Liver (tissue), 9 donors: ENCODE data around the gene CARMIL1. TPM values are rescaled to one million over a fixed set of nuclear protein-coding genes. Genes with fewer than 3 reads are reported as not detected.

ENCODE experiments used
- DNase-seq: peaks from one replicate; pipeline ENCODE4 v3.0.0-alpha.2; 2017; ENCODE audit warnings: low spot score
- H3K27ac ChIP-seq, 2 donors: one replicate each; pipeline ENCODE4 v1.7.0; 2013; ENCODE audit warnings: inconsistent platforms in 2 of 2, low read length in 2 of 2, control low read depth in 1 of 2, low read depth in 1 of 2, mild to moderate bottlenecking in 1 of 2
- H3K27me3 ChIP-seq, 4 donors: one replicate each; pipeline versions ENCODE4 v1.6.1 to v1.7.0; 2013; ENCODE audit warnings: low read length in 3 of 4, inconsistent platforms in 1 of 4, mild to moderate bottlenecking in 1 of 4, moderate library complexity in 1 of 4; ENCODE audit not compliant: control insufficient read depth in 4 of 4, insufficient read depth in 4 of 4
- H3K36me3 ChIP-seq, 4 donors: one replicate each; pipeline versions ENCODE4 v1.6.1 to v1.7.0; 2013; ENCODE audit warnings: low read length in 3 of 4, mild to moderate bottlenecking in 3 of 4, low read depth in 1 of 4, moderate library complexity in 1 of 4; ENCODE audit not compliant: control insufficient read depth in 4 of 4, insufficient read depth in 3 of 4
- H3K4me1 ChIP-seq, 4 donors: one replicate each; pipeline versions ENCODE4 v1.6.1 to v1.7.0; 2013; ENCODE audit warnings: low read length in 3 of 4, mild to moderate bottlenecking in 3 of 4, moderate library complexity in 1 of 4; ENCODE audit not compliant: control insufficient read depth in 4 of 4, insufficient read depth in 4 of 4
- H3K4me3 ChIP-seq, 3 donors: one replicate each; pipeline versions ENCODE4 v1.6.1 to v1.7.0; 2013; ENCODE audit warnings: low read length in 3 of 3, control low read depth in 1 of 3, low read depth in 1 of 3, mild to moderate bottlenecking in 1 of 3
- H3K9ac ChIP-seq, 2 donors: one replicate each; pipeline ENCODE4 v1.7.0; 2013; ENCODE audit warnings: low read length in 2 of 2, mild to moderate bottlenecking in 2 of 2, moderate library complexity in 2 of 2, control low read depth in 1 of 2, low read depth in 1 of 2
- H3K9me3 ChIP-seq, 4 donors: one replicate each; pipeline versions ENCODE4 v1.6.1 to v1.7.0; 2013; ENCODE audit warnings: low read length in 3 of 4; ENCODE audit not compliant: control insufficient read depth in 4 of 4
- CTCF ChIP-seq: fragments of 150-350 bp; IDR thresholded peaks from 2 replicates; pipeline ENCODE4 v1.5.1; 2017; ENCODE audit warnings: improper control_type of control experiment, low read depth, low read length; ENCODE audit not compliant: missing input control
- EGR1 ChIP-seq, 2 donors: IDR thresholded peaks; 2 replicates each; pipeline ENCODE4 v1.6.1; 2016 to 2018; ENCODE audit warnings: antibody characterized with exemption in 2 of 2, low read depth in 2 of 2
- FOXA1 ChIP-seq: IDR thresholded peaks from 2 replicates; pipeline ENCODE4 v1.6.1; 2016; ENCODE audit warnings: antibody characterized with exemption
- FOXA2 ChIP-seq: IDR thresholded peaks from 2 replicates; pipeline ENCODE4 v1.6.1; 2016; ENCODE audit warnings: antibody characterized with exemption
- GABPA ChIP-seq, 2 donors: IDR thresholded peaks in 1 of 2; conservative IDR thresholded peaks in 1 of 2; 2 replicates each; pipeline ENCODE4 v1.6.1; 2016; ENCODE audit warnings: antibody characterized with exemption in 2 of 2, mild to moderate bottlenecking in 1 of 2, moderate library complexity in 1 of 2
- HNF4A ChIP-seq, 2 donors: conservative IDR thresholded peaks; 2 replicates each; pipeline ENCODE4 v1.6.1; 2016; ENCODE audit warnings: antibody characterized with exemption in 2 of 2, mild to moderate bottlenecking in 2 of 2
- HNF4G ChIP-seq: IDR thresholded peaks from 2 replicates; pipeline ENCODE4 v1.6.1; 2016; ENCODE audit warnings: antibody characterized with exemption
- JUND ChIP-seq, 2 donors: IDR thresholded peaks; 2 replicates each; pipeline ENCODE4 v1.6.1; 2016; ENCODE audit warnings: antibody characterized with exemption in 2 of 2
- MAX ChIP-seq: IDR thresholded peaks from 2 replicates; pipeline ENCODE4 v1.6.1; 2016; ENCODE audit warnings: antibody characterized with exemption
- NR2F2 ChIP-seq: IDR thresholded peaks from 2 replicates; pipeline ENCODE4 v1.6.1; 2016; ENCODE audit warnings: antibody characterized with exemption
- RAD21 ChIP-seq, 2 donors: IDR thresholded peaks; 2 replicates each; pipeline ENCODE4 v1.6.1; 2016; ENCODE audit warnings: antibody characterized with exemption in 2 of 2, mild to moderate bottlenecking in 2 of 2
- RXRA ChIP-seq, 2 donors: IDR thresholded peaks; 2 replicates each; pipeline ENCODE4 v1.6.1; 2017 to 2018; ENCODE audit warnings: antibody characterized with exemption in 2 of 2, mild to moderate bottlenecking in 1 of 2
- SP1 ChIP-seq: IDR thresholded peaks from 2 replicates; pipeline ENCODE4 v1.6.1; 2018; ENCODE audit warnings: antibody characterized with exemption, mild to moderate bottlenecking
- TAF1 ChIP-seq: conservative IDR thresholded peaks from 2 replicates; pipeline ENCODE4 v1.6.1; 2016; ENCODE audit warnings: antibody characterized with exemption, mild to moderate bottlenecking
- YY1 ChIP-seq: IDR thresholded peaks from 2 replicates; pipeline ENCODE4 v1.6.1; 2016; ENCODE audit warnings: antibody characterized with exemption, mild to moderate bottlenecking
- ZBTB33 ChIP-seq: IDR thresholded peaks from 2 replicates; pipeline ENCODE4 v1.6.1; 2016; ENCODE audit warnings: antibody characterized with exemption
- WGBS: extraction: QIAGEN DNeasy Blood & Tissue Kit; methylation state at CpG from one replicate; pipeline ENCODE4 v1.1.7; 2013; 5-methylcytosine and 5-hydroxymethylcytosine counted together
- polyA plus RNA-seq, 2 donors: library from polyadenylated mRNA; stranded (reverse) in 1 of 2; unstranded in 1 of 2; fragments of 200-250 nt in 1 of 2; fragments of >200 nt in 1 of 2; fragmentation: Nextera tagmentation in 1 of 2; extraction: Ambion mirVana in 1 of 2; gene quantifications; one replicate each; pipeline versions ENCODE4 v1.2.1 to v1.2.3, GENCODE V29; 2013 to 2015
- total RNA-seq, 2 donors: library from RNA; depleted of rRNA; stranded (reverse); fragments of >200 nt; gene quantifications; one replicate each; pipeline ENCODE4 v1.2.3, GENCODE V29; 2014
- TF ChIP-seq, protein P1 (sequence below): IDR thresholded peaks from 2 replicates; pipeline ENCODE4 v1.6.1; 2016; ENCODE audit warnings: antibody characterized with exemption, mild to moderate bottlenecking
- TF ChIP-seq, protein P2 (sequence below): IDR thresholded peaks from 2 replicates; pipeline ENCODE4 v1.6.1; 2016; ENCODE audit warnings: antibody characterized with exemption
- donor health status: healthy.
- donor health status: healthy.
- donor health status: healthy.
- donor health status: healthy.
- donor health status: healthy.

The CARMIL1 gene
- total and polyA plus RNA-seq, 4 donors, result 1.4 to 9.5 (median 3.5) TPM

- Histone ChIP-seq H3K27ac (no peak overlapping the region), H3K27me3 (no peaks in the 10 kb centered on the region), H3K4me3 (no peak overlapping the region), H3K9me3 (no peaks in the 10 kb centered on the region), H3K4me1 (no peaks in the 10 kb centered on the region), H3K36me3 (no peaks in the 10 kb centered on the region), H3K9ac (no peak overlapping the region)
- no peak for TF ChIP-seq YY1
- no peak for TF ChIP-seq HNF4G
- no peak for TF ChIP-seq RAD21 (IDR thresholded peaks at IDR 0.05)
- TF ChIP-seq, protein P1, sequence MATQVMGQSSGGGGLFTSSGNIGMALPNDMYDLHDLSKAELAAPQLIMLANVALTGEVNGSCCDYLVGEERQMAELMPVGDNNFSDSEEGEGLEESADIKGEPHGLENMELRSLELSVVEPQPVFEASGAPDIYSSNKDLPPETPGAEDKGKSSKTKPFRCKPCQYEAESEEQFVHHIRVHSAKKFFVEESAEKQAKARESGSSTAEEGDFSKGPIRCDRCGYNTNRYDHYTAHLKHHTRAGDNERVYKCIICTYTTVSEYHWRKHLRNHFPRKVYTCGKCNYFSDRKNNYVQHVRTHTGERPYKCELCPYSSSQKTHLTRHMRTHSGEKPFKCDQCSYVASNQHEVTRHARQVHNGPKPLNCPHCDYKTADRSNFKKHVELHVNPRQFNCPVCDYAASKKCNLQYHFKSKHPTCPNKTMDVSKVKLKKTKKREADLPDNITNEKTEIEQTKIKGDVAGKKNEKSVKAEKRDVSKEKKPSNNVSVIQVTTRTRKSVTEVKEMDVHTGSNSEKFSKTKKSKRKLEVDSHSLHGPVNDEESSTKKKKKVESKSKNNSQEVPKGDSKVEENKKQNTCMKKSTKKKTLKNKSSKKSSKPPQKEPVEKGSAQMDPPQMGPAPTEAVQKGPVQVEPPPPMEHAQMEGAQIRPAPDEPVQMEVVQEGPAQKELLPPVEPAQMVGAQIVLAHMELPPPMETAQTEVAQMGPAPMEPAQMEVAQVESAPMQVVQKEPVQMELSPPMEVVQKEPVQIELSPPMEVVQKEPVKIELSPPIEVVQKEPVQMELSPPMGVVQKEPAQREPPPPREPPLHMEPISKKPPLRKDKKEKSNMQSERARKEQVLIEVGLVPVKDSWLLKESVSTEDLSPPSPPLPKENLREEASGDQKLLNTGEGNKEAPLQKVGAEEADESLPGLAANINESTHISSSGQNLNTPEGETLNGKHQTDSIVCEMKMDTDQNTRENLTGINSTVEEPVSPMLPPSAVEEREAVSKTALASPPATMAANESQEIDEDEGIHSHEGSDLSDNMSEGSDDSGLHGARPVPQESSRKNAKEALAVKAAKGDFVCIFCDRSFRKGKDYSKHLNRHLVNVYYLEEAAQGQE, result no peak
- no peak for TF ChIP-seq RXRA (IDR thresholded peaks at IDR 0.05)
- no peak for TF ChIP-seq FOXA1
- TF ChIP-seq, protein P2, sequence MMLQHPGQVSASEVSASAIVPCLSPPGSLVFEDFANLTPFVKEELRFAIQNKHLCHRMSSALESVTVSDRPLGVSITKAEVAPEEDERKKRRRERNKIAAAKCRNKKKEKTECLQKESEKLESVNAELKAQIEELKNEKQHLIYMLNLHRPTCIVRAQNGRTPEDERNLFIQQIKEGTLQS, result no peak
- no peak for TF ChIP-seq SP1
- no peak for TF ChIP-seq GABPA (IDR thresholded peaks at IDR 0.05 in 1 of 2, conservative IDR thresholded peaks at IDR 0.05 in 1 of 2)
- no peak for TF ChIP-seq ZBTB33
- TF ChIP-seq CTCF, result no peak
- no peak for TF ChIP-seq MAX
- WGBS, result 72% methylated on average over 1 of the region's 1 CpG
- DNase-seq, result no peak
Measured at GRCh38 chr6:25524542-25524941, 245.4 kb downstream of the CARMIL1 start.

DNA sequence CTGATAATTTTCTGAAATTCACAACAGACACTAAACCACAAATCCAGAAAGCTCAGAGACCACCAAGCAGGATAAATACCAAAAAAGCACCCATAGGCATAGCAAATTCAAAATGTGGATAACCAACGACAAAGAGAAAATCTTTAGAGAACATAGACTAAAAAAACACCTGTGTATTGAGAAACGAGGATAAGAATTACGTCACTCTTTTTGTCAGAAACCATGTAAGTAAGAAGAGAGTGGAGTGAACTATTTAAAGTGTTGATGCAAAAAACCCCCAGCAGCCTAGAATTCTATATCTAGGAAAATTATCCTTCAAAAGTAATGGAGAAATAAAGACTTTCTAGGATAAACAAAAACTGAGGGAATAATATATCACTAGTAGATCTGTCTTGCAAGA is 245.9 kb downstream of the CARMIL1 start:
- Histone ChIP-seq H3K4me1 (no peaks in the 10 kb centered on the region), H3K27ac (no peak overlapping the region), H3K36me3 (no peaks in the 10 kb centered on the region), H3K9me3 (no peaks in the 10 kb centered on the region), H3K9ac (no peak overlapping the region), H3K27me3 (no peaks in the 10 kb centered on the region), H3K4me3 (no peak overlapping the region)
- DNase-seq, result no peak
- 79% methylated on average over 3 of the region's 3 CpGs for WGBS
- no peak for TF ChIP-seq GABPA (IDR thresholded peaks at IDR 0.05 in 1 of 2, conservative IDR thresholded peaks at IDR 0.05 in 1 of 2)
- no peak for TF ChIP-seq EGR1 (IDR thresholded peaks at IDR 0.05; ENCODE audit: low read depth in 2 of 2)
- no peak for TF ChIP-seq ZBTB33
- TF ChIP-seq FOXA2, result no peak
- TF ChIP-seq JUND (IDR thresholded peaks at IDR 0.05), result no peak
- no peak for TF ChIP-seq HNF4A (conservative IDR thresholded peaks at IDR 0.05)
- TF ChIP-seq YY1, result no peak
- TF ChIP-seq, protein P1, result no peak
- no peak for TF ChIP-seq FOXA1
- no peak for TF ChIP-seq NR2F2
- no peak for TF ChIP-seq SP1
- no peak for TF ChIP-seq MAX
- TF ChIP-seq TAF1, result no peak
